Esophagus muscularis mucosa (tissue), 4 donors: ENCODE results near the gene DPP4. TPM values are rescaled to one million over a fixed set of nuclear protein-coding genes. Genes with fewer than 3 reads are reported as not detected.

Experiments used
- DNase-seq: peaks from one replicate; pipeline ENCODE4 v3.0.0-alpha.2; 2017; ENCODE audit errors: extremely low spot score
- H3K27ac ChIP-seq, 4 donors: fragments of 200-600 bp; sonication (generic); replicated peaks in 1 of 4; 1 replicate in 3 of 4; 2 replicates in 1 of 4; pipeline ENCODE4 v1.5.1; 2016 to 2019; ENCODE audit warnings: mild to moderate bottlenecking in 1 of 4
- H3K27me3 ChIP-seq, 4 donors: fragments of 200-600 bp; sonication (generic); one replicate each; pipeline versions ENCODE4 v1.5.1 to v1.6.0; 2016 to 2019
- H3K36me3 ChIP-seq, 4 donors: fragments of 200-600 bp; sonication (generic); one replicate each; pipeline ENCODE4 v1.5.1; 2016 to 2019
- H3K4me1 ChIP-seq, 4 donors: fragments of 200-600 bp; sonication (generic); one replicate each; pipeline ENCODE4 v1.5.1; 2016 to 2019
- H3K4me3 ChIP-seq, 4 donors: fragments of 200-600 bp; sonication (generic); 1 replicate in 2 of 4; 2 replicates in 2 of 4; pipeline ENCODE4 v1.5.1; 2016 to 2019; ENCODE audit warnings: mild to moderate bottlenecking in 4 of 4, moderate library complexity in 1 of 4
- H3K9me3 ChIP-seq, 4 donors: fragments of 200-600 bp; sonication (generic); 1 replicate in 3 of 4; 2 replicates in 1 of 4; pipeline ENCODE4 v1.5.1; 2016 to 2019
- CTCF ChIP-seq, 3 experiments: fragments of 200-600 bp in 2 of 3; fragments of 450-650 bp in 1 of 3; sonication (generic) in 2 of 3; IDR thresholded peaks; one replicate each; pipeline ENCODE4 v1.5.1; 2017 to 2019; ENCODE audit warnings: antibody characterized with exemption in 3 of 3, mild to moderate bottlenecking in 2 of 3, moderate library complexity in 1 of 3
- EP300 ChIP-seq: sonication (generic); formaldehyde crosslinking; IDR thresholded peaks from one replicate; pipeline ENCODE4 v1.6.1; 2017; ENCODE audit warnings: antibody characterized with exemption
- POLR2A ChIP-seq: fragments of 450-650 bp; IDR thresholded peaks from one replicate; pipeline ENCODE4 v1.6.1; 2017; ENCODE audit warnings: antibody characterized with exemption, moderate library complexity, mild to moderate bottlenecking, low read depth
- POLR2AphosphoS5 ChIP-seq, 2 donors: sonication (generic); formaldehyde crosslinking; IDR thresholded peaks; one replicate each; pipeline ENCODE4 v1.6.1; 2017; ENCODE audit warnings: antibody characterized with exemption in 2 of 2
- WGBS: methylation state at CpG from one replicate; pipeline ENCODE4 v1.1.5; 2018; 5-methylcytosine and 5-hydroxymethylcytosine counted together
- intact Hi-C: fragments of 100-400 bp; cut with DNase I; formaldehyde crosslinking; loops from one replicate; pipeline ENCODE4 v1.15.1; 2023
- total RNA-seq, 4 donors: library from RNA; depleted of rRNA; stranded (reverse); fragments of >200 nt; gene quantifications; one replicate each; pipeline versions ENCODE4 v1.1.0 to v1.2.1, GENCODE V29; 2016

DPP4 gene
- total RNA-seq, 4 donors from 2014 or later, result 2.2 to 4.1 (median 2.8) TPM

GRCh38 chr2:161983331-161983651 is 90.7 kb downstream of the DPP4 start:
- no peak overlapping the region for H3K4me3 ChIP-seq
- H3K27ac ChIP-seq, result no peak overlapping the region
- no peaks in the 10 kb centered on the region for H3K4me1 ChIP-seq
- H3K36me3 ChIP-seq, result no peaks in the 10 kb centered on the region
- DNase-seq, result no peak
- no peaks in the 10 kb centered on the region for H3K9me3 ChIP-seq
- TF ChIP-seq POLR2A, result no peak
- no peak for TF ChIP-seq POLR2AphosphoS5 (IDR thresholded peaks at IDR 0.05)
- TF ChIP-seq EP300, result no peak
- TF ChIP-seq CTCF (IDR thresholded peaks at IDR 0.05), result no peak
- 32% methylated on average over 1 of the region's 1 CpG for WGBS
- intact Hi-C loops, result no loop called here
- peaks cover 0 to 4% (median 0%) of the 10 kb centered on the region in 4 donors for H3K27me3 ChIP-seq

GRCh38 chr2:161982548-161983330 is 91.3 kb downstream of the DPP4 start:
- H3K9me3 ChIP-seq, result no peaks in the 10 kb centered on the region
- intact Hi-C loops, result no loop called here
- 72% methylated on average over 7 of the region's 7 CpGs for WGBS
- H3K27me3 ChIP-seq, result peaks cover 0 to 4% (median 0%) of the 10 kb centered on the region in 4 donors
- DNase-seq, result no peak
- TF ChIP-seq POLR2AphosphoS5 (IDR thresholded peaks at IDR 0.05) (no peak), POLR2A (no peak), CTCF (IDR thresholded peaks at IDR 0.05) (no peak), EP300 (no peak)
- H3K36me3 ChIP-seq, result no peaks in the 10 kb centered on the region
- H3K27ac ChIP-seq, result no peak overlapping the region
- no peak overlapping the region for H3K4me3 ChIP-seq
- H3K4me1 ChIP-seq, result no peaks in the 10 kb centered on the region

- intact Hi-C loops, result no loop called here
- H3K4me1 ChIP-seq, result no peaks in the 10 kb centered on the region
- WGBS, result 90% methylated on average over 10 of the region's 10 CpGs
- no peak overlapping the region for H3K27ac ChIP-seq
- peaks cover 0 to 4% (median 0%) of the 10 kb centered on the region in 4 donors for H3K27me3 ChIP-seq
- no peaks in the 10 kb centered on the region for H3K36me3 ChIP-seq
- TF ChIP-seq CTCF (IDR thresholded peaks at IDR 0.05) (no peak), EP300 (no peak), POLR2A (no peak), POLR2AphosphoS5 (IDR thresholded peaks at IDR 0.05) (no peak)
- DNase-seq, result no peak
- no peaks in the 10 kb centered on the region for H3K9me3 ChIP-seq
- H3K4me3 ChIP-seq, result no peak overlapping the region
These were observed 92.2 kb downstream of the DPP4 start for GRCh38 chr2:161981679-161982250.

GRCh38 chr2:161980976-161981375 is 93.0 kb downstream of the DPP4 start:
- Histone ChIP-seq H3K27me3 (peaks cover 0 to 4% (median 0%) of the 10 kb centered on the region in 4 donors), H3K36me3 (no peaks in the 10 kb centered on the region), H3K4me3 (no peak overlapping the region), H3K4me1 (no peaks in the 10 kb centered on the region), H3K9me3 (no peaks in the 10 kb centered on the region), H3K27ac (no peak overlapping the region)
- DNase-seq, result no peak
- intact Hi-C loops, result no loop called here
- 68% methylated on average over 1 of the region's 1 CpG for WGBS
- TF ChIP-seq POLR2A (no peak), EP300 (no peak), POLR2AphosphoS5 (IDR thresholded peaks at IDR 0.05) (no peak), CTCF (IDR thresholded peaks at IDR 0.05) (no peak)
